Measurements from ENCODE around the gene MELTF. TPM values are rescaled to one million over a fixed set of nuclear protein-coding genes. Genes with fewer than 3 reads are reported as not detected.

The MELTF gene
- total RNA-seq, 1 experiment from 2014 or later: 7.3 TPM

- Mint-ChIP-seq H3K4me3 (no peak overlapping the region), H3K4me1 (peaks cover 10% of the 10 kb centered on the region), H3K27ac (no peak overlapping the region), H3K27me3 (ENCODE audit: low read depth) (peaks cover 81% of the 10 kb centered on the region), H3K36me3 (no peaks in the 10 kb centered on the region), H3K9me3 (no peaks in the 10 kb centered on the region)
- ATAC-seq (no peak), DNase-seq (ENCODE audit: low spot score) (no peak)
- TF ChIP-seq GTF2I (CRISPR knock-in tag; conservative IDR thresholded peaks at IDR 0.05): no peak
- no peak for TF ChIP-seq ERG (CRISPR knock-in tag; IDR thresholded peaks at IDR 0.05)
- TF ChIP-seq MXD4 (CRISPR knock-in tag; IDR thresholded peaks at IDR 0.05; ENCODE audit: borderline replicate concordance): no peak
- no peak for TF ChIP-seq ZNF396 (CRISPR knock-in tag; IDR thresholded peaks at IDR 0.05; ENCODE audit: borderline replicate concordance)
- TF ChIP-seq, protein P1, sequence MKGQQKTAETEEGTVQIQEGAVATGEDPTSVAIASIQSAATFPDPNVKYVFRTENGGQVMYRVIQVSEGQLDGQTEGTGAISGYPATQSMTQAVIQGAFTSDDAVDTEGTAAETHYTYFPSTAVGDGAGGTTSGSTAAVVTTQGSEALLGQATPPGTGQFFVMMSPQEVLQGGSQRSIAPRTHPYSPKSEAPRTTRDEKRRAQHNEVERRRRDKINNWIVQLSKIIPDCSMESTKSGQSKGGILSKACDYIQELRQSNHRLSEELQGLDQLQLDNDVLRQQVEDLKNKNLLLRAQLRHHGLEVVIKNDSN (CRISPR knock-in tag; IDR thresholded peaks at IDR 0.05): no peak
- TF ChIP-seq PREB (CRISPR knock-in tag; IDR thresholded peaks at IDR 0.05; ENCODE audit: borderline replicate concordance): no peak
- no peak for TF ChIP-seq JUN (CRISPR knock-in tag; IDR thresholded peaks at IDR 0.05)
- TF ChIP-seq, protein P2, sequence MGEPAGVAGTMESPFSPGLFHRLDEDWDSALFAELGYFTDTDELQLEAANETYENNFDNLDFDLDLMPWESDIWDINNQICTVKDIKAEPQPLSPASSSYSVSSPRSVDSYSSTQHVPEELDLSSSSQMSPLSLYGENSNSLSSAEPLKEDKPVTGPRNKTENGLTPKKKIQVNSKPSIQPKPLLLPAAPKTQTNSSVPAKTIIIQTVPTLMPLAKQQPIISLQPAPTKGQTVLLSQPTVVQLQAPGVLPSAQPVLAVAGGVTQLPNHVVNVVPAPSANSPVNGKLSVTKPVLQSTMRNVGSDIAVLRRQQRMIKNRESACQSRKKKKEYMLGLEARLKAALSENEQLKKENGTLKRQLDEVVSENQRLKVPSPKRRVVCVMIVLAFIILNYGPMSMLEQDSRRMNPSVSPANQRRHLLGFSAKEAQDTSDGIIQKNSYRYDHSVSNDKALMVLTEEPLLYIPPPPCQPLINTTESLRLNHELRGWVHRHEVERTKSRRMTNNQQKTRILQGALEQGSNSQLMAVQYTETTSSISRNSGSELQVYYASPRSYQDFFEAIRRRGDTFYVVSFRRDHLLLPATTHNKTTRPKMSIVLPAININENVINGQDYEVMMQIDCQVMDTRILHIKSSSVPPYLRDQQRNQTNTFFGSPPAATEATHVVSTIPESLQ (CRISPR knock-in tag; IDR thresholded peaks at IDR 0.05): no peak
- TF ChIP-seq ZNF423 (CRISPR knock-in tag; IDR thresholded peaks at IDR 0.05): no peak
- TF ChIP-seq NFYB (CRISPR knock-in tag; conservative IDR thresholded peaks at IDR 0.05; ENCODE audit: low read depth): no peak
- TF ChIP-seq, protein P3, sequence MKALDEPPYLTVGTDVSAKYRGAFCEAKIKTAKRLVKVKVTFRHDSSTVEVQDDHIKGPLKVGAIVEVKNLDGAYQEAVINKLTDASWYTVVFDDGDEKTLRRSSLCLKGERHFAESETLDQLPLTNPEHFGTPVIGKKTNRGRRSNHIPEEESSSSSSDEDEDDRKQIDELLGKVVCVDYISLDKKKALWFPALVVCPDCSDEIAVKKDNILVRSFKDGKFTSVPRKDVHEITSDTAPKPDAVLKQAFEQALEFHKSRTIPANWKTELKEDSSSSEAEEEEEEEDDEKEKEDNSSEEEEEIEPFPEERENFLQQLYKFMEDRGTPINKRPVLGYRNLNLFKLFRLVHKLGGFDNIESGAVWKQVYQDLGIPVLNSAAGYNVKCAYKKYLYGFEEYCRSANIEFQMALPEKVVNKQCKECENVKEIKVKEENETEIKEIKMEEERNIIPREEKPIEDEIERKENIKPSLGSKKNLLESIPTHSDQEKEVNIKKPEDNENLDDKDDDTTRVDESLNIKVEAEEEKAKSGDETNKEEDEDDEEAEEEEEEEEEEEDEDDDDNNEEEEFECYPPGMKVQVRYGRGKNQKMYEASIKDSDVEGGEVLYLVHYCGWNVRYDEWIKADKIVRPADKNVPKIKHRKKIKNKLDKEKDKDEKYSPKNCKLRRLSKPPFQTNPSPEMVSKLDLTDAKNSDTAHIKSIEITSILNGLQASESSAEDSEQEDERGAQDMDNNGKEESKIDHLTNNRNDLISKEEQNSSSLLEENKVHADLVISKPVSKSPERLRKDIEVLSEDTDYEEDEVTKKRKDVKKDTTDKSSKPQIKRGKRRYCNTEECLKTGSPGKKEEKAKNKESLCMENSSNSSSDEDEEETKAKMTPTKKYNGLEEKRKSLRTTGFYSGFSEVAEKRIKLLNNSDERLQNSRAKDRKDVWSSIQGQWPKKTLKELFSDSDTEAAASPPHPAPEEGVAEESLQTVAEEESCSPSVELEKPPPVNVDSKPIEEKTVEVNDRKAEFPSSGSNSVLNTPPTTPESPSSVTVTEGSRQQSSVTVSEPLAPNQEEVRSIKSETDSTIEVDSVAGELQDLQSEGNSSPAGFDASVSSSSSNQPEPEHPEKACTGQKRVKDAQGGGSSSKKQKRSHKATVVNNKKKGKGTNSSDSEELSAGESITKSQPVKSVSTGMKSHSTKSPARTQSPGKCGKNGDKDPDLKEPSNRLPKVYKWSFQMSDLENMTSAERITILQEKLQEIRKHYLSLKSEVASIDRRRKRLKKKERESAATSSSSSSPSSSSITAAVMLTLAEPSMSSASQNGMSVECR (CRISPR knock-in tag; IDR thresholded peaks at IDR 0.05; ENCODE audit: borderline replicate concordance): no peak
- no peak for TF ChIP-seq MLX (CRISPR knock-in tag; IDR thresholded peaks at IDR 0.05)
- TF ChIP-seq, protein P4, sequence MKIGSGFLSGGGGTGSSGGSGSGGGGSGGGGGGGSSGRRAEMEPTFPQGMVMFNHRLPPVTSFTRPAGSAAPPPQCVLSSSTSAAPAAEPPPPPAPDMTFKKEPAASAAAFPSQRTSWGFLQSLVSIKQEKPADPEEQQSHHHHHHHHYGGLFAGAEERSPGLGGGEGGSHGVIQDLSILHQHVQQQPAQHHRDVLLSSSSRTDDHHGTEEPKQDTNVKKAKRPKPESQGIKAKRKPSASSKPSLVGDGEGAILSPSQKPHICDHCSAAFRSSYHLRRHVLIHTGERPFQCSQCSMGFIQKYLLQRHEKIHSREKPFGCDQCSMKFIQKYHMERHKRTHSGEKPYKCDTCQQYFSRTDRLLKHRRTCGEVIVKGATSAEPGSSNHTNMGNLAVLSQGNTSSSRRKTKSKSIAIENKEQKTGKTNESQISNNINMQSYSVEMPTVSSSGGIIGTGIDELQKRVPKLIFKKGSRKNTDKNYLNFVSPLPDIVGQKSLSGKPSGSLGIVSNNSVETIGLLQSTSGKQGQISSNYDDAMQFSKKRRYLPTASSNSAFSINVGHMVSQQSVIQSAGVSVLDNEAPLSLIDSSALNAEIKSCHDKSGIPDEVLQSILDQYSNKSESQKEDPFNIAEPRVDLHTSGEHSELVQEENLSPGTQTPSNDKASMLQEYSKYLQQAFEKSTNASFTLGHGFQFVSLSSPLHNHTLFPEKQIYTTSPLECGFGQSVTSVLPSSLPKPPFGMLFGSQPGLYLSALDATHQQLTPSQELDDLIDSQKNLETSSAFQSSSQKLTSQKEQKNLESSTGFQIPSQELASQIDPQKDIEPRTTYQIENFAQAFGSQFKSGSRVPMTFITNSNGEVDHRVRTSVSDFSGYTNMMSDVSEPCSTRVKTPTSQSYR (CRISPR knock-in tag; IDR thresholded peaks at IDR 0.05): no peak
- TF ChIP-seq TEAD4 (CRISPR knock-in tag; IDR thresholded peaks at IDR 0.05): no peak
- no peak for TF ChIP-seq ATF1 (CRISPR knock-in tag; IDR thresholded peaks at IDR 0.05)
- ChIA-PET POLR2A (no interaction called here), CTCF (no interaction called here)
Observed at GRCh38 chr3:196965112-196965803, 64.4 kb downstream of the MELTF start.
